Stomach (tissue), 9 donors: Measurements from ENCODE around the gene SLC22A15. TPM values are rescaled to one million over a fixed set of nuclear protein-coding genes. Genes with fewer than 3 reads are reported as not detected.

ENCODE experiments used
- DNase-seq, 2 donors: peaks; one replicate each; pipeline versions ENCODE4 v3.0.0 to v3.0.0-alpha.2; 2013 to 2019
- H3K27ac ChIP-seq, 5 donors: fragments of 200-600 bp in 4 of 5; sonication (generic) in 4 of 5; one replicate each; pipeline ENCODE4 v1.5.1; 2013 to 2019; ENCODE audit warnings: mild to moderate bottlenecking in 1 of 5, moderate library complexity in 1 of 5
- H3K27me3 ChIP-seq, 3 donors: fragments of 200-600 bp; sonication (generic); one replicate each; pipeline ENCODE4 v1.5.1; 2017 to 2019; ENCODE audit warnings: mixed run types in 1 of 3
- H3K36me3 ChIP-seq, 4 donors: fragments of 200-600 bp; sonication (generic); 1 replicate in 3 of 4; 2 replicates in 1 of 4; pipeline ENCODE4 v1.5.1; 2016 to 2019
- H3K4me1 ChIP-seq, 4 donors: fragments of 200-600 bp; sonication (generic); one replicate each; pipeline ENCODE4 v1.5.1; 2016 to 2019
- H3K4me3 ChIP-seq, 4 donors: fragments of 200-600 bp; sonication (generic) in 3 of 4; one replicate each; pipeline ENCODE4 v1.5.1; 2016 to 2019; ENCODE audit warnings: mild to moderate bottlenecking in 1 of 4
- H3K9me3 ChIP-seq, 4 donors: fragments of 200-600 bp; sonication (generic); one replicate each; pipeline ENCODE4 v1.5.1; 2016 to 2019
- CTCF ChIP-seq, 7 experiments: fragments of 450-650 bp in 4 of 7; fragments of 200-600 bp in 3 of 7; sonication (generic) in 3 of 7; IDR thresholded peaks; one replicate each; pipeline ENCODE4 v1.5.1; 2016 to 2019; ENCODE audit warnings: antibody characterized with exemption in 7 of 7, control low read depth in 2 of 7, mild to moderate bottlenecking in 1 of 7
- EP300 ChIP-seq: sonication (generic); formaldehyde crosslinking; IDR thresholded peaks from one replicate; pipeline ENCODE4 v1.6.1; 2017; ENCODE audit warnings: antibody characterized with exemption
- POLR2A ChIP-seq, 4 donors: fragments of 450-650 bp; IDR thresholded peaks; one replicate each; pipeline ENCODE4 v1.6.1; 2016; ENCODE audit warnings: antibody characterized with exemption in 4 of 4, control low read depth in 2 of 4, mild to moderate bottlenecking in 1 of 4, moderate library complexity in 1 of 4
- POLR2AphosphoS5 ChIP-seq, 3 donors: sonication (generic); formaldehyde crosslinking; IDR thresholded peaks; one replicate each; pipeline ENCODE4 v1.6.1; 2016; ENCODE audit warnings: antibody characterized with exemption in 3 of 3
- WGBS, 5 donors: extraction: QIAGEN DNeasy Blood & Tissue Kit in 3 of 5; methylation state at CpG; one replicate each; pipeline versions ENCODE4 v1.1.5 to v1.1.7; 2013 to 2018; 5-methylcytosine and 5-hydroxymethylcytosine counted together
- intact Hi-C: fragments of 100-400 bp; cut with DNase I; formaldehyde crosslinking; loops from one replicate; pipeline ENCODE4 v1.15.1; 2023; ENCODE audit warnings: low total_unique reads
- polyA plus RNA-seq, 3 donors: library from polyadenylated mRNA; stranded (reverse); fragments of 200-250 nt; gene quantifications; one replicate each; pipeline ENCODE4 v1.2.3, GENCODE V29; 2013
- total RNA-seq, 5 donors: library from RNA; depleted of rRNA; stranded (reverse); fragments of >200 nt; gene quantifications; one replicate each; pipeline versions ENCODE4 v1.1.0 to v1.2.3, GENCODE V29; 2014 to 2016
- donor health status: healthy with polysubstance abuse.
- donor health status: Bipolar disorder and iron deficiency.
- donor health status: healthy.

Gene SLC22A15
- total and polyA plus RNA-seq, 8 donors = 0.29 to 9.8 (median 3.3) TPM

GRCh38 chr1:115953180-115953579 lies 23.1 kb upstream of the SLC22A15 start:
- peak overlapping the region in 4 of 5 donors; percentile 23 to 85 (median 38) for H3K27ac ChIP-seq
- no peaks in the 10 kb centered on the region for H3K9me3 ChIP-seq
- intact Hi-C loops = no loop called here
- peak in 1 of 2 donors; percentile 20 for DNase-seq
- no peak for TF ChIP-seq CTCF (IDR thresholded peaks at IDR 0.05)
- no peak for TF ChIP-seq POLR2A (IDR thresholded peaks at IDR 0.05)
- no peak for TF ChIP-seq POLR2AphosphoS5 (IDR thresholded peaks at IDR 0.05)
- no peak for TF ChIP-seq EP300
- no peak overlapping the region for H3K4me3 ChIP-seq
- H3K4me1 ChIP-seq = peaks cover 0 to 9% (median 4%) of the 10 kb centered on the region in 4 donors
- H3K36me3 ChIP-seq = no peaks in the 10 kb centered on the region
- WGBS, 5 donors = 22 to 41% (median 31%) methylated on average over 1 of the region's 1 CpG
- H3K27me3 ChIP-seq = no peaks in the 10 kb centered on the region

GRCh38 chr1:115954684-115955083 lies 21.6 kb upstream of the SLC22A15 start:
- 44 to 79% (median 65%) methylated on average over 2 of the region's 2 CpGs for WGBS, 5 donors
- H3K27ac ChIP-seq = no peak overlapping the region
- intact Hi-C loops = no loop called here
- TF ChIP-seq POLR2A (IDR thresholded peaks at IDR 0.05) (no peak), CTCF (IDR thresholded peaks at IDR 0.05) (no peak), POLR2AphosphoS5 (IDR thresholded peaks at IDR 0.05) (no peak), EP300 (no peak)
- peaks cover 0 to 8% (median 4%) of the 10 kb centered on the region in 4 donors for H3K4me1 ChIP-seq
- no peaks in the 10 kb centered on the region for H3K27me3 ChIP-seq
- no peak for DNase-seq
- no peak overlapping the region for H3K4me3 ChIP-seq
- no peaks in the 10 kb centered on the region for H3K36me3 ChIP-seq
- H3K9me3 ChIP-seq = no peaks in the 10 kb centered on the region

GRCh38 chr1:115955228-115955627 lies 21.1 kb upstream of the SLC22A15 start:
- Histone ChIP-seq H3K27ac (no peak overlapping the region), H3K4me3 (no peak overlapping the region), H3K9me3 (no peaks in the 10 kb centered on the region), H3K27me3 (no peaks in the 10 kb centered on the region), H3K36me3 (no peaks in the 10 kb centered on the region), H3K4me1 (peaks cover 0 to 8% (median 4%) of the 10 kb centered on the region in 4 donors)
- WGBS, 5 donors = 84 to 95% (median 92%) methylated on average over 1 of the region's 1 CpG
- DNase-seq = no peak
- intact Hi-C loops = no loop called here
- TF ChIP-seq POLR2A (IDR thresholded peaks at IDR 0.05) (no peak), EP300 (no peak), POLR2AphosphoS5 (IDR thresholded peaks at IDR 0.05) (no peak), CTCF (IDR thresholded peaks at IDR 0.05) (no peak)

GRCh38 chr1:115958866-115959265 lies 17.4 kb upstream of the SLC22A15 start:
- Histone ChIP-seq H3K27me3 (no peaks in the 10 kb centered on the region), H3K4me1 (peaks cover 0 to 2% (median under 1%) of the 10 kb centered on the region in 4 donors), H3K27ac (no peak overlapping the region), H3K4me3 (no peak overlapping the region), H3K36me3 (no peaks in the 10 kb centered on the region), H3K9me3 (no peaks in the 10 kb centered on the region)
- no peak for DNase-seq
- intact Hi-C loops = no loop called here
- WGBS, 5 donors = 89 to 95% (median 91%) methylated on average over 2 of the region's 2 CpGs
- no peak for TF ChIP-seq POLR2AphosphoS5 (IDR thresholded peaks at IDR 0.05)
- TF ChIP-seq POLR2A (IDR thresholded peaks at IDR 0.05) = no peak
- TF ChIP-seq EP300 = no peak
- no peak for TF ChIP-seq CTCF (IDR thresholded peaks at IDR 0.05)
